Stimulated activated naive B cell treated with anti-CD40 and anti-IgM and Interleukin-4, amounts not matched to agents 10 μg/mL and 1 μg/mL and 100 μg/mL, for 72 hours (primary cell): ENCODE measurements around the gene C8A.

ENCODE experiments used
- ATAC-seq, 2 donors: fragments of 150-1000 bp; cut with Tn5 transposase; replicated peaks; 2 replicates each; pipeline ENCODE4 v1.10.0; 2021; ENCODE audit warnings: moderate library complexity in 1 of 2
- DNase-seq: peaks from one replicate; pipeline ENCODE4 v3.0.0; 2021
- H3K27ac Mint-ChIP-seq: one replicate; pipeline ENCODE4 v1.8.0; 2022; ENCODE audit warnings: mild to moderate bottlenecking, mixed read lengths
- H3K27me3 Mint-ChIP-seq, 2 donors: one replicate each; pipeline ENCODE4 v1.8.0; 2022; ENCODE audit warnings: mixed read lengths in 2 of 2
- H3K36me3 Mint-ChIP-seq, 2 donors: one replicate each; pipeline ENCODE4 v1.8.0; 2022; ENCODE audit warnings: mixed read lengths in 2 of 2, mild to moderate bottlenecking in 1 of 2
- H3K4me1 Mint-ChIP-seq, 2 donors: one replicate each; pipeline ENCODE4 v1.8.0; 2022; ENCODE audit warnings: mixed read lengths in 2 of 2, mild to moderate bottlenecking in 1 of 2
- H3K4me3 Mint-ChIP-seq, 2 donors: one replicate each; pipeline ENCODE4 v1.8.0; 2022; ENCODE audit warnings: mild to moderate bottlenecking in 2 of 2, mixed read lengths in 2 of 2, moderate library complexity in 1 of 2
- H3K9me3 Mint-ChIP-seq, 2 donors: one replicate each; pipeline ENCODE4 v1.8.0; 2022; ENCODE audit warnings: mixed read lengths in 2 of 2, mild to moderate bottlenecking in 1 of 2

C8A gene

DNA sequence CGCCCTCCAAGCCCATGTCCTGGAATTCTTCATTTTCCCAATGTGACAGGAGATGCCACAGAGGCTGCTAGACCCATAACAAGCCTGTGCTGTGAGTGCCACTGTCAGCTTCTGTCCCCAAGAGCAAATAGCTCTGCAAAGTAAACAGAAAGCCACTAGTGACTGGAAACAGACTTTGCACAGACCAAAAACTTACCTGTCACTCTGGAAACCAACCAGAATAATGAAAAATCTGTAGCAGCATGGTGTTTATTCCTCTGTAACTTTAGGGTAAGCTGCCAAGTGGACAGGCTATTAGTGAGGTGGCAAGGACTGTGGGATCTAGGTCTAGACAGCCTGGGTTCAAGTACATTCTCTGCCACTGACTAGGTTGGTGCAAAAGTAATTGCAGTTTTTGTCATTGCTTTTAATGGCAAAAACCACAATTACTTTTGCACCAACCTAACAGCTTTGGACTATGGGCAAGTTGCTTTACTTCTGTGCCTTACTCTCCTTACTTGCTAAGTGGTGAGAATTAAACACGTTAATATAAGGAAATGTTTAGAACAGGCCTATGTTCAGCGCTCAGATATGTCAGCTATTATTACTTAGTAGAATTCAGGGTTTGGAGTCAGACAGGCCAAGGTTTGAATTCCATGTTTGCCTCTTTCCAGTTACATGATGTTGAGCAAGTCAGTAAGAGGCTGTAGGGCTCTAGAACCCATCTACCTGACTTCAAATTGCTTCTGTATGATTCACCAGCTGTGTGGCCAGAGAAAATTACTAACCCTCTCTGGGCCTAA is 111.5 kb downstream of the C8A start, which contains the start of gene C8B:
TSS of gene C8B (minus strand) at position 100 of the 782 bp plus-strand sequence. CDS start at position 33, 67 bp downstream.
- Mint-ChIP-seq H3K9me3 (no peaks in the 10 kb centered on the region), H3K4me1 (no peaks in the 10 kb centered on the region), H3K27ac (no peak within 1 kb of the TSS), H3K36me3 (no peaks in the 10 kb centered on the region), H3K27me3 (no peaks in the 10 kb centered on the region), H3K4me3 (no peak within 1 kb of the TSS)
- DNase-seq (no peak), ATAC-seq (no peak)

DNA sequence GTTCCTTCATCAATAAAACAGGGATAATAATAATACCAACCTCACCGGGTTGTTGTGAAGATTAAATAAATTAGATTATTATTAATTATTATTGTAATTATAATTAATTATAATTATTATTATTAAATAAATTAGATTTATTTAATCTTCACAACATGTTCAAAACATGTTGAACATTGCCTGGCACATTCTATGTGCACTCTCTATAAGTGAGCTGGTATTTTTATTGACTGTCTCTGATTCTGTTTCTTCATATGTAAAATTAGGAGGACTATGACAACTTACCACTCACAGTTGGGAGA is 112.1 kb downstream of the C8A start:
- ATAC-seq (no peak), DNase-seq (no peak)
- H3K4me3 Mint-ChIP-seq: no peak overlapping the region
- H3K27ac Mint-ChIP-seq: no peak overlapping the region
- H3K36me3 Mint-ChIP-seq: no peaks in the 10 kb centered on the region
- no peaks in the 10 kb centered on the region for H3K4me1 Mint-ChIP-seq
- no peaks in the 10 kb centered on the region for H3K27me3 Mint-ChIP-seq
- no peaks in the 10 kb centered on the region for H3K9me3 Mint-ChIP-seq

DNA sequence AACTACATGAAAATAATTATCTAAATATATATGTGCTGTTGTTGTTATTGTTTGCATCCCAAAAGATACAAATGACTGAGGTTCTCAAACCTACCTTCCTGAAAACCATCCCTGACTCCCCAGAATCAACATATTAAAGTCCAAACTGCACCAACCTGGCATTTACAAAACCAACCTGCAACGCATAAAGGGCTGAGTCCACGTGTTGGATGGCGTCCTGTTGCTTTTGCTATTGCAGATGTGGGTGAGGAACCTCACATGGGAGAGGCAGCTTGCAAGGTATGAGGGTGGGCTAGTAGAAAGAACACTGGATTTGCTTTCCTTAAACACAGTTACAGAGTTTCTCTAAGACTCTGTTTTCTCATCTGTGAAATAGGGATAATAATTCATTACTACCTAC is 112.8 kb downstream of the C8A start:
- no peaks in the 10 kb centered on the region for H3K9me3 Mint-ChIP-seq
- H3K27me3 Mint-ChIP-seq: no peaks in the 10 kb centered on the region
- H3K27ac Mint-ChIP-seq: no peak overlapping the region
- no peaks in the 10 kb centered on the region for H3K4me1 Mint-ChIP-seq
- no peak overlapping the region for H3K4me3 Mint-ChIP-seq
- ATAC-seq: no peak
- H3K36me3 Mint-ChIP-seq: no peaks in the 10 kb centered on the region
- no peak for DNase-seq
